ENCODE data around the gene ORM1. TPM values are rescaled to one million over a fixed set of nuclear protein-coding genes. Genes with fewer than 3 reads are reported as not detected.
A peak's percentile ranks its signal among the peaks of the same experiment; 100 is the strongest.

ORM1 gene
- polyA plus RNA-seq, 3 donors: 2.2 to 4.9 (median 2.8) TPM

GRCh38 chr9:114287763-114288192 lies 35.1 kb upstream of the ORM1 start:
- TF ChIP-seq CTCF (IDR thresholded peaks at IDR 0.05): no peak
- Histone ChIP-seq H3K4me3 (replicated peaks in 1 of 3; ENCODE audit: low read depth in 2 of 3, low read length in 3 of 3) (no peak overlapping the region), H3K36me3 (replicated peaks in 1 of 2; ENCODE audit: control insufficient read depth in 1 of 2, insufficient read depth in 2 of 2, low read length in 2 of 2) (no peaks in the 10 kb centered on the region), H3K9ac (ENCODE audit: insufficient read depth, low read length, poor library complexity, severe bottlenecking) (no peak overlapping the region), H3K4me2 (replicated peaks; ENCODE audit: extremely low read depth, low read length, poor library complexity, severe bottlenecking) (no peak overlapping the region), H2AFZ (ENCODE audit: insufficient read depth, low read depth, low read length, poor library complexity, severe bottlenecking) (no peak overlapping the region), H3K9me3 (replicated peaks in 1 of 2; ENCODE audit: control insufficient read depth in 1 of 2, insufficient read depth in 1 of 2, low read length in 2 of 2) (no peaks in the 10 kb centered on the region), H4K20me1 (ENCODE audit: insufficient read depth, low read length) (no peaks in the 10 kb centered on the region), H3K79me2 (ENCODE audit: insufficient read depth, low read length) (no peaks in the 10 kb centered on the region), H3K4me1 (ENCODE audit: control insufficient read depth in 1 of 2, insufficient read depth in 2 of 2, low read length in 2 of 2) (peaks cover 3 to 4% of the 10 kb centered on the region in 2 donors), H3K27me3 (ENCODE audit: control insufficient read depth in 2 of 2, insufficient read depth in 2 of 2, low read length in 2 of 2) (peaks cover 0 to 5% of the 10 kb centered on the region in 2 donors), H3K27ac (ENCODE audit: low read depth in 1 of 2, low read length in 2 of 2) (no peak overlapping the region)
- no peak overlapping the region for H3K4me3 Mint-ChIP-seq
- DNase-seq: no peak
- H3K27ac Mint-ChIP-seq: no peak overlapping the region
- peaks cover 10 to 16% (median 13%) of the 10 kb centered on the region in 3 donors for H3K27me3 Mint-ChIP-seq (ENCODE audit: low read depth in 3 of 3)
- H3K36me3 Mint-ChIP-seq: no peaks in the 10 kb centered on the region
- 86% methylated on average over 15 of the region's 15 CpGs for WGBS (ENCODE audit: insufficient coverage)
- peaks cover 0 to 3% (median 0%) of the 10 kb centered on the region in 7 donors for H3K9me3 Mint-ChIP-seq
- intact Hi-C loops (cut with micrococcal nuclease): no loop called here
- peaks cover 3% of the 10 kb centered on the region for H3K4me1 Mint-ChIP-seq

- Histone ChIP-seq H3K27ac (ENCODE audit: low read depth in 1 of 2, low read length in 2 of 2) (no peak overlapping the region), H3K27me3 (ENCODE audit: control insufficient read depth in 2 of 2, insufficient read depth in 2 of 2, low read length in 2 of 2) (peaks cover 0 to 8% of the 10 kb centered on the region in 2 donors), H3K9ac (ENCODE audit: insufficient read depth, low read length, poor library complexity, severe bottlenecking) (no peak overlapping the region), H3K4me3 (replicated peaks in 1 of 3; ENCODE audit: low read depth in 2 of 3, low read length in 3 of 3) (no peak overlapping the region), H4K20me1 (ENCODE audit: insufficient read depth, low read length) (no peaks in the 10 kb centered on the region), H3K79me2 (ENCODE audit: insufficient read depth, low read length) (no peaks in the 10 kb centered on the region), H2AFZ (ENCODE audit: insufficient read depth, low read depth, low read length, poor library complexity, severe bottlenecking) (no peak overlapping the region), H3K4me2 (replicated peaks; ENCODE audit: extremely low read depth, low read length, poor library complexity, severe bottlenecking) (no peak overlapping the region), H3K9me3 (replicated peaks in 1 of 2; ENCODE audit: control insufficient read depth in 1 of 2, insufficient read depth in 1 of 2, low read length in 2 of 2) (no peaks in the 10 kb centered on the region), H3K36me3 (replicated peaks in 1 of 2; ENCODE audit: control insufficient read depth in 1 of 2, insufficient read depth in 2 of 2, low read length in 2 of 2) (no peaks in the 10 kb centered on the region), H3K4me1 (ENCODE audit: control insufficient read depth in 1 of 2, insufficient read depth in 2 of 2, low read length in 2 of 2) (no peaks in the 10 kb centered on the region)
- Mint-ChIP-seq H3K4me1 (no peaks in the 10 kb centered on the region), H3K9me3 (peaks cover 0 to 3% (median 0%) of the 10 kb centered on the region in 7 donors), H3K27me3 (ENCODE audit: low read depth in 3 of 3) (peaks cover 12 to 19% (median 13%) of the 10 kb centered on the region in 3 donors), H3K36me3 (no peaks in the 10 kb centered on the region), H3K4me3 (no peak overlapping the region), H3K27ac (peak overlapping the region in 1 of 7 donors; percentile 87)
- no peak for DNase-seq
- intact Hi-C loops (cut with micrococcal nuclease): no loop called here
- TF ChIP-seq CTCF (IDR thresholded peaks at IDR 0.05): no peak
- WGBS (ENCODE audit: insufficient coverage): 87% methylated on average over 11 of the region's 23 CpGs
Observed at GRCh38 chr9:114288193-114289091, 34.5 kb upstream of the ORM1 start.
